IMR-90 (cell line): Measurements from ENCODE around the gene RAC2. TPM values are rescaled to one million over a fixed set of nuclear protein-coding genes. Genes with fewer than 3 reads are reported as not detected.

Source experiments
- ATAC-seq: fragments of 200-7000 bp; cut with Tn5 transposase; 2 replicates; pipeline ENCODE4 v1.9.1; 2020; ENCODE audit warnings: low read depth, mild to moderate bottlenecking, moderate library complexity
- BruUV-seq: library from RNA; stranded (reverse); fragments of 400-500 nt; replicated peaks from 2 replicates; lab custom pipeline; 2021; lab: Mats Ljungman, UMichigan
- CTCF ChIA-PET: fragments of 300-600 bp; formaldehyde crosslinking; extraction: SDS; loops from one replicate; lab custom pipeline; 2021; ENCODE audit warnings: antibody characterized with exemption; lab: Yijun Ruan, JAX
- POLR2A ChIA-PET: fragments of 300-600 bp; sonication (Branson Sonifier 250); formaldehyde crosslinking; loops from one replicate; lab custom pipeline; 2022; ENCODE audit warnings: antibody characterized with exemption; ENCODE audit not compliant: unreplicated experiment; lab: Charles Lee
- DNase-seq: peaks from one replicate; pipeline ENCODE4 v3.0.0; 2013
- H2AFZ ChIP-seq: replicated peaks from 2 replicates; pipeline ENCODE3; 2013; ENCODE audit warnings: low read length, mild to moderate bottlenecking; ENCODE audit not compliant: poor library complexity
- H2AK5ac ChIP-seq: 2 replicates; pipeline ENCODE4 v1.6.1; 2013; ENCODE audit warnings: low read depth, low read length, inconsistent platforms
- H2AK9ac ChIP-seq: replicated peaks from 2 replicates; pipeline ENCODE3; 2013; ENCODE audit warnings: mild to moderate bottlenecking, low read depth, low read length, moderate library complexity; ENCODE audit not compliant: poor library complexity
- H2BK120ac ChIP-seq: 2 replicates; pipeline ENCODE4 v1.6.1; 2013; ENCODE audit warnings: low read depth, low read length, inconsistent platforms
- H2BK15ac ChIP-seq: 3 replicates; pipeline ENCODE4 v1.6.1; 2013; ENCODE audit warnings: low read depth, low read length, inconsistent platforms
- H2BK20ac ChIP-seq: 2 replicates; pipeline ENCODE4 v1.6.1; 2013; ENCODE audit warnings: low read depth, mild to moderate bottlenecking, inconsistent platforms, low read length, moderate library complexity
- H2BK5ac ChIP-seq: 2 replicates; pipeline ENCODE4 v1.6.1; 2013; ENCODE audit warnings: mild to moderate bottlenecking, low read depth, low read length, inconsistent platforms; ENCODE audit not compliant: poor library complexity, severe bottlenecking
- H3K14ac ChIP-seq: replicated peaks from 2 replicates; pipeline ENCODE4 v1.6.1; 2013; ENCODE audit warnings: low read depth, low read length, inconsistent platforms
- H3K18ac ChIP-seq: 2 replicates; pipeline ENCODE4 v1.6.1; 2013; ENCODE audit warnings: low read depth, low read length, control low read depth
- H3K23ac ChIP-seq: 2 replicates; pipeline ENCODE4 v1.6.1; 2013; ENCODE audit warnings: low read depth, low read length, inconsistent platforms
- H3K27ac ChIP-seq: 2 replicates; pipeline ENCODE4 v1.5.1; 2013; ENCODE audit warnings: mild to moderate bottlenecking, control low read depth, low read length; ENCODE audit not compliant: insufficient read depth
- H3K27me3 ChIP-seq: 2 replicates; pipeline ENCODE4 v1.6.1; 2013; ENCODE audit warnings: low read length; ENCODE audit not compliant: control insufficient read depth, insufficient read depth
- H3K36me3 ChIP-seq: 2 replicates; pipeline ENCODE4 v1.6.1; 2013; ENCODE audit warnings: low read length, mixed read lengths; ENCODE audit not compliant: control insufficient read depth, insufficient read depth
- H3K4ac ChIP-seq: 2 replicates; pipeline ENCODE4 v1.6.1; 2013; ENCODE audit warnings: low read depth, low read length, inconsistent platforms
- H3K4me1 ChIP-seq: 2 replicates; pipeline ENCODE4 v1.6.1; 2013; ENCODE audit warnings: low read length, mixed read lengths; ENCODE audit not compliant: control insufficient read depth, insufficient read depth
- H3K4me2 ChIP-seq: 2 replicates; pipeline ENCODE4 v1.6.1; 2013; ENCODE audit warnings: low read depth, mild to moderate bottlenecking, control low read depth, low read length, moderate library complexity
- H3K4me3 ChIP-seq: 2 replicates; pipeline ENCODE4 v1.5.1; 2013; ENCODE audit warnings: low read depth, mild to moderate bottlenecking, control low read depth, low read length, moderate library complexity; ENCODE audit not compliant: insufficient read depth
- H3K56ac ChIP-seq: 2 replicates; pipeline ENCODE4 v1.6.1; 2013; ENCODE audit warnings: low read length, inconsistent platforms; ENCODE audit not compliant: insufficient read depth; ENCODE audit errors: extremely low read depth
- H3K79me1 ChIP-seq, 2 experiments: 2 replicates each; pipeline ENCODE4 v1.6.1; 2013; ENCODE audit warnings: low read length in 2 of 2, inconsistent platforms in 1 of 2, low read depth in 1 of 2
- H3K9ac ChIP-seq: 2 replicates; pipeline ENCODE4 v1.6.1; 2013; ENCODE audit warnings: low read depth, low read length, control low read depth
- H3K9me1 ChIP-seq: 2 replicates; pipeline ENCODE4 v1.6.1; 2013; ENCODE audit warnings: low read length, inconsistent platforms; ENCODE audit not compliant: insufficient read depth
- H3K9me3 ChIP-seq: 2 replicates; pipeline ENCODE4 v1.6.1; 2013; ENCODE audit warnings: low read length; ENCODE audit not compliant: control insufficient read depth, insufficient read depth
- H4K20me1 ChIP-seq: 2 replicates; pipeline ENCODE4 v1.6.1; 2013; ENCODE audit warnings: low read length, inconsistent platforms; ENCODE audit not compliant: insufficient read depth
- H4K5ac ChIP-seq: 2 replicates; pipeline ENCODE4 v1.6.1; 2013; ENCODE audit warnings: mild to moderate bottlenecking, low read depth, low read length, control low read depth
- H4K8ac ChIP-seq, 2 experiments: 2 replicates each; pipeline ENCODE4 v1.6.1; 2013; ENCODE audit warnings: low read depth in 2 of 2, low read length in 2 of 2, control low read depth in 1 of 2, inconsistent platforms in 1 of 2
- H4K91ac ChIP-seq: 2 replicates; pipeline ENCODE4 v1.6.1; 2013; ENCODE audit warnings: low read depth, low read length, inconsistent platforms; ENCODE audit not compliant: insufficient read depth
- CEBPB ChIP-seq: IDR thresholded peaks from 2 replicates; pipeline ENCODE4 v1.6.1; 2012; ENCODE audit warnings: low read depth, low read length, improper control_type of control experiment
- CHD1 ChIP-seq: IDR thresholded peaks from 2 replicates; pipeline ENCODE4 v1.6.1; 2012; ENCODE audit warnings: low read depth, low read length, improper control_type of control experiment
- FOS ChIP-seq: fragments of 150-350 bp; IDR thresholded peaks from 2 replicates; pipeline ENCODE4 v1.6.1; 2016; ENCODE audit warnings: low read depth, low read length
- MAFK ChIP-seq: IDR thresholded peaks from 2 replicates; pipeline ENCODE4 v1.6.1; 2012; ENCODE audit warnings: low read depth, low read length, improper control_type of control experiment
- MAZ ChIP-seq: IDR thresholded peaks from 2 replicates; pipeline ENCODE4 v1.6.1; 2012; ENCODE audit warnings: low read depth, mild to moderate bottlenecking, low read length, improper control_type of control experiment, moderate library complexity, borderline replicate concordance
- MXI1 ChIP-seq: IDR thresholded peaks from 2 replicates; pipeline ENCODE4 v1.6.1; 2012; ENCODE audit warnings: low read depth, mild to moderate bottlenecking, low read length, moderate library complexity, borderline replicate concordance
- NFE2L2 ChIP-seq: fragments of 150-350 bp; IDR thresholded peaks from 2 replicates; pipeline ENCODE4 v1.6.1; 2016; ENCODE audit warnings: low read depth, mild to moderate bottlenecking, low read length
- POLR2A ChIP-seq: IDR thresholded peaks from 2 replicates; pipeline ENCODE4 v1.6.1; 2012; ENCODE audit warnings: mild to moderate bottlenecking, low read depth, low read length
- RAD21 ChIP-seq: IDR thresholded peaks from 2 replicates; pipeline ENCODE4 v1.6.1; 2012; ENCODE audit warnings: low read length, improper control_type of control experiment
- RCOR1 ChIP-seq: IDR thresholded peaks from 2 replicates; pipeline ENCODE4 v1.6.1; 2012; ENCODE audit warnings: mild to moderate bottlenecking, low read length, improper control_type of control experiment; ENCODE audit not compliant: insufficient replicate concordance
- RFX5 ChIP-seq: IDR thresholded peaks from 2 replicates; pipeline ENCODE4 v1.8.0; 2012; ENCODE audit warnings: low read depth, mild to moderate bottlenecking, low read length, moderate library complexity
- SMC3 ChIP-seq: fragments of 150-350 bp; IDR thresholded peaks from 2 replicates; pipeline ENCODE4 v1.6.1; 2016; ENCODE audit warnings: low read depth, mild to moderate bottlenecking, antibody characterized with exemption, low read length, moderate library complexity
- WGBS, 2 experiments: methylation state at CpG; one replicate each; pipeline versions ENCODE4 v1.1.5 to v1.1.7; 2013; ENCODE audit warnings: missing lambda C conversion rate in 2 of 2; ENCODE audit not compliant: insufficient read length in 1 of 2; ENCODE audit errors: extremely low coverage in 2 of 2; 5-methylcytosine and 5-hydroxymethylcytosine counted together
- dilution Hi-C: fragments of 300-500 bp; cut with HindIII; formaldehyde crosslinking; loops from one replicate; pipeline ENCODE4 v1.14.3; 2018; ENCODE audit warnings: low sequenced_read_pairs; ENCODE audit not compliant: unreplicated experiment
- in situ Hi-C: fragments of 300-500 bp; cut with MboI; formaldehyde crosslinking; loops from 3 replicates; pipeline ENCODE4 v1.14.3; 2019; ENCODE audit warnings: low sequenced_read_pairs, inconsistent platforms, mixed read lengths
- intact Hi-C: fragments of 100-400 bp; cut with micrococcal nuclease; formaldehyde crosslinking; loops from 2 replicates; pipeline ENCODE4 v1.10.0; 2022
- polyA plus RNA-seq, 3 experiments: library from polyadenylated mRNA; depleted of rRNA; stranded (reverse); fragments of >200 nt; gene quantifications; 2 replicates each; pipeline ENCODE4 v1.2.3, GENCODE V29; 2012; ENCODE audit warnings: low replicate concordance in 1 of 3
- total RNA-seq: library from RNA; depleted of rRNA; stranded (reverse); fragments of >200 nt; gene quantifications from 2 replicates; pipeline ENCODE4 v1.2.3, GENCODE V29; 2012
- TF ChIP-seq, protein P1 (sequence below): conservative IDR thresholded peaks from 2 replicates; pipeline ENCODE4 v1.5.1; 2012; ENCODE audit warnings: mild to moderate bottlenecking, low read depth, low read length, improper control_type of control experiment
- TF ChIP-seq, protein P2 (sequence below): fragments of 150-350 bp; IDR thresholded peaks from 2 replicates; pipeline ENCODE4 v1.6.1; 2016; ENCODE audit warnings: low read depth, mild to moderate bottlenecking, low read length, moderate library complexity, borderline replicate concordance
- TF ChIP-seq, protein P3 (sequence below): fragments of 150-350 bp; IDR thresholded peaks from 2 replicates; pipeline ENCODE4 v1.6.1; 2017; ENCODE audit warnings: mild to moderate bottlenecking, antibody characterized with exemption, low read length, low read depth

The RAC2 gene
- total and polyA plus RNA-seq, 2 of the 4 experiments (the other 2 are of a cell fraction): 10.0 to 72.3 TPM

DNA sequence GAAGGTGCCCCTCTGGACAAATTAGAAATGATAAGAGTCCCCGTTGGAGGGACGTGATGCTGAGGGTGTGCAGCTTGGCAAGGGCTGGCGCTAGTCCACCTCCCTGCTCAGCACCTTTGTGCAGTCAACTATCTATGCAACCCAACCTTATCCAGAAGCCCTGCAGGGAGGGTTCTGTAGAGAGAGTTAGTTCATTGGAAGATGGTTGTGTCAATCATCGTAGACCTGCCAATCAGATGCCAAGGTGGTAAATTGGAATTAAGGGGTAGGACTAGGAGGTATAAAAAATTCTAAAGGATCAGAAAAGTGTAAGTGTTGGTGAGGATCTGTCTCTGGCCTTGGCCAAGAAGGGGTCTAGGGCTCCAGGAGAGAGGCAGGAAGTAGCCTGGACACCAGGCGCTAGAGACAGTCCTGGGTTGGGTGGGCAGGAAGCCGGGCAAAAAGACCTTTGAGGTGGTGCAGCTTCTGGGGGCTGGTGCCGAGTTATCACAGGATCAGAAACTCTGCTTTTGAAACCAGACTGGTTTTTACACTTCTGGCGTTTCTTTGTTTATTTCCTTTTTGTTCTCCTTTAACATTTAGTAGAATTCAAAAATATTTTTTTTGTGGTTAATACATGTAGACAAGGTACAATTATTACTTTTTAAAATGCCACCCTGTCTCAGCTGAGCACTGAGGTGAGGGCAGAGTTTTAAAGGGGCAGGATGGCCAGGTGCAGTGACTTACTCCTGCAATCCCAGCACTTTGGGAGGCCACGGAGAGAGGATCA, 57.7 kb downstream of the RAC2 start:
- H4K20me1 ChIP-seq: no peaks in the 10 kb centered on the region
- H3K14ac ChIP-seq: peak overlapping the region; percentile 83; the same call in 1 of the 2 replicates
- H2BK120ac ChIP-seq: no peak overlapping the region
- no peak overlapping the region for H3K56ac ChIP-seq
- no peak overlapping the region for H3K4me2 ChIP-seq
- POLR2A ChIA-PET: no interaction called here
- no peak overlapping the region for H3K9ac ChIP-seq
- H3K23ac ChIP-seq: no peak overlapping the region
- H4K91ac ChIP-seq: no peak overlapping the region
- no peak overlapping the region for H3K4me3 ChIP-seq
- peak overlapping the region; percentile 77; the same call in 1 of the 2 replicates for H2AK5ac ChIP-seq
- H3K79me1 ChIP-seq: peaks cover 0 to 21% of the 10 kb centered on the region in 2 experiments; a peak in 3 of 4 replicates
- no peak overlapping the region for H3K18ac ChIP-seq
- no peak overlapping the region for H2AFZ ChIP-seq
- H2BK15ac ChIP-seq: no peak overlapping the region
- H3K36me3 ChIP-seq: peaks cover 10% of the 10 kb centered on the region; the same call in 1 of the 2 replicates
- peaks cover 8% of the 10 kb centered on the region for H3K9me1 ChIP-seq
- WGBS, 2 experiments: no CpG with 5 or more reads among the region's 9 CpGs
- no peak overlapping the region for H4K5ac ChIP-seq
- no TSS peak for BruUV-seq
- dilution Hi-C loops: no loop called here
- no peak overlapping the region for H3K27ac ChIP-seq
- ATAC-seq (no peak), DNase-seq (peak; percentile 88)
- in situ Hi-C loops: no loop called here
- peak overlapping the region; percentile 29 to 90; a peak in 3 of 4 replicates for H4K8ac ChIP-seq
- no peak overlapping the region for H2BK20ac ChIP-seq
- peak overlapping the region; percentile 89 for H2AK9ac ChIP-seq
- H3K4ac ChIP-seq: peak overlapping the region; percentile 90; the same call in 1 of the 2 replicates
- H3K4me1 ChIP-seq: peaks cover 18% of the 10 kb centered on the region
- H3K9me3 ChIP-seq: no peaks in the 10 kb centered on the region
- H2BK5ac ChIP-seq: no peak overlapping the region
- intact Hi-C loops: no loop called here
- H3K27me3 ChIP-seq: no peaks in the 10 kb centered on the region
- CTCF ChIA-PET: no interaction called here
- no peak for TF ChIP-seq SMC3
- TF ChIP-seq, protein P1, sequence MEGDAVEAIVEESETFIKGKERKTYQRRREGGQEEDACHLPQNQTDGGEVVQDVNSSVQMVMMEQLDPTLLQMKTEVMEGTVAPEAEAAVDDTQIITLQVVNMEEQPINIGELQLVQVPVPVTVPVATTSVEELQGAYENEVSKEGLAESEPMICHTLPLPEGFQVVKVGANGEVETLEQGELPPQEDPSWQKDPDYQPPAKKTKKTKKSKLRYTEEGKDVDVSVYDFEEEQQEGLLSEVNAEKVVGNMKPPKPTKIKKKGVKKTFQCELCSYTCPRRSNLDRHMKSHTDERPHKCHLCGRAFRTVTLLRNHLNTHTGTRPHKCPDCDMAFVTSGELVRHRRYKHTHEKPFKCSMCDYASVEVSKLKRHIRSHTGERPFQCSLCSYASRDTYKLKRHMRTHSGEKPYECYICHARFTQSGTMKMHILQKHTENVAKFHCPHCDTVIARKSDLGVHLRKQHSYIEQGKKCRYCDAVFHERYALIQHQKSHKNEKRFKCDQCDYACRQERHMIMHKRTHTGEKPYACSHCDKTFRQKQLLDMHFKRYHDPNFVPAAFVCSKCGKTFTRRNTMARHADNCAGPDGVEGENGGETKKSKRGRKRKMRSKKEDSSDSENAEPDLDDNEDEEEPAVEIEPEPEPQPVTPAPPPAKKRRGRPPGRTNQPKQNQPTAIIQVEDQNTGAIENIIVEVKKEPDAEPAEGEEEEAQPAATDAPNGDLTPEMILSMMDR: no peak
- TF ChIP-seq MAZ: no peak
- no peak for TF ChIP-seq CHD1
- TF ChIP-seq NFE2L2: no peak
- no peak for TF ChIP-seq RCOR1
- TF ChIP-seq FOS: no peak
- TF ChIP-seq, protein P2, sequence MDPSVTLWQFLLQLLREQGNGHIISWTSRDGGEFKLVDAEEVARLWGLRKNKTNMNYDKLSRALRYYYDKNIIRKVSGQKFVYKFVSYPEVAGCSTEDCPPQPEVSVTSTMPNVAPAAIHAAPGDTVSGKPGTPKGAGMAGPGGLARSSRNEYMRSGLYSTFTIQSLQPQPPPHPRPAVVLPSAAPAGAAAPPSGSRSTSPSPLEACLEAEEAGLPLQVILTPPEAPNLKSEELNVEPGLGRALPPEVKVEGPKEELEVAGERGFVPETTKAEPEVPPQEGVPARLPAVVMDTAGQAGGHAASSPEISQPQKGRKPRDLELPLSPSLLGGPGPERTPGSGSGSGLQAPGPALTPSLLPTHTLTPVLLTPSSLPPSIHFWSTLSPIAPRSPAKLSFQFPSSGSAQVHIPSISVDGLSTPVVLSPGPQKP: no peak
- TF ChIP-seq POLR2A: no peak
- TF ChIP-seq CEBPB: no peak
- no peak for TF ChIP-seq RAD21
- no peak for TF ChIP-seq MAFK
- TF ChIP-seq, protein P3, sequence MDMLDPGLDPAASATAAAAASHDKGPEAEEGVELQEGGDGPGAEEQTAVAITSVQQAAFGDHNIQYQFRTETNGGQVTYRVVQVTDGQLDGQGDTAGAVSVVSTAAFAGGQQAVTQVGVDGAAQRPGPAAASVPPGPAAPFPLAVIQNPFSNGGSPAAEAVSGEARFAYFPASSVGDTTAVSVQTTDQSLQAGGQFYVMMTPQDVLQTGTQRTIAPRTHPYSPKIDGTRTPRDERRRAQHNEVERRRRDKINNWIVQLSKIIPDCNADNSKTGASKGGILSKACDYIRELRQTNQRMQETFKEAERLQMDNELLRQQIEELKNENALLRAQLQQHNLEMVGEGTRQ: no peak
- TF ChIP-seq RFX5: no peak
- no peak for TF ChIP-seq MXI1
